Breast epithelium (tissue), 4 donors: ENCODE measurements around the gene SWAP70. TPM values are rescaled to one million over a fixed set of nuclear protein-coding genes. Genes with fewer than 3 reads are reported as not detected.

Experiments used
- DNase-seq, 2 donors: peaks; one replicate each; pipeline ENCODE4 v3.0.0-alpha.2; 2019; ENCODE audit warnings: low spot score in 2 of 2
- H3K27ac ChIP-seq, 2 donors: fragments of 200-600 bp; sonication (generic) in 1 of 2; one replicate each; pipeline ENCODE4 v1.5.1; 2016 to 2019; ENCODE audit warnings: mild to moderate bottlenecking in 1 of 2
- H3K27me3 ChIP-seq, 2 donors: fragments of 200-600 bp; sonication (generic) in 1 of 2; one replicate each; pipeline versions ENCODE4 v1.5.1 to v1.6.0; 2017 to 2019; ENCODE audit warnings: control low read depth in 1 of 2, mild to moderate bottlenecking in 1 of 2
- H3K36me3 ChIP-seq: fragments of 200-600 bp; one replicate; pipeline ENCODE4 v1.5.1; 2019
- H3K4me1 ChIP-seq, 2 donors: fragments of 200-600 bp; sonication (generic); one replicate each; pipeline ENCODE4 v1.5.1; 2016 to 2019; ENCODE audit warnings: control low read depth in 1 of 2
- H3K4me3 ChIP-seq, 3 donors: fragments of 200-600 bp; sonication (generic); 1 replicate in 2 of 3; 2 replicates in 1 of 3; pipeline ENCODE4 v1.5.1; 2016 to 2019; ENCODE audit warnings: mild to moderate bottlenecking in 3 of 3, moderate library complexity in 2 of 3
- H3K9me3 ChIP-seq, 2 donors: fragments of 200-600 bp; sonication (generic) in 1 of 2; one replicate each; pipeline ENCODE4 v1.5.1; 2016 to 2019; ENCODE audit warnings: control low read depth in 1 of 2
- POLR2A ChIP-seq: fragments of 450-650 bp; IDR thresholded peaks from one replicate; pipeline ENCODE4 v1.6.1; 2016; ENCODE audit warnings: antibody characterized with exemption, mild to moderate bottlenecking, moderate library complexity
- POLR2AphosphoS5 ChIP-seq, 3 donors: sonication (generic); formaldehyde crosslinking; IDR thresholded peaks; one replicate each; pipeline ENCODE4 v1.6.1; 2017; ENCODE audit warnings: antibody characterized with exemption in 3 of 3
- intact Hi-C: fragments of 100-400 bp; cut with DNase I; formaldehyde crosslinking; loops from one replicate; pipeline ENCODE4 v1.15.1; 2023; ENCODE audit warnings: low total_unique reads
- total RNA-seq, 3 donors: library from RNA; depleted of rRNA; stranded (reverse); fragments of >200 nt; gene quantifications; one replicate each; pipeline ENCODE4 v1.1.0, GENCODE V29; 2016
- TF ChIP-seq, protein P1 (sequence below), 3 donors: fragments of 450-650 bp; IDR thresholded peaks; one replicate each; pipeline ENCODE4 v1.5.1; 2016 to 2017; ENCODE audit warnings: antibody characterized with exemption in 3 of 3, mild to moderate bottlenecking in 3 of 3, moderate library complexity in 3 of 3

Gene SWAP70
- total RNA-seq, 3 donors from 2014 or later = 36.8 to 64.5 (median 60.6) TPM

DNA sequence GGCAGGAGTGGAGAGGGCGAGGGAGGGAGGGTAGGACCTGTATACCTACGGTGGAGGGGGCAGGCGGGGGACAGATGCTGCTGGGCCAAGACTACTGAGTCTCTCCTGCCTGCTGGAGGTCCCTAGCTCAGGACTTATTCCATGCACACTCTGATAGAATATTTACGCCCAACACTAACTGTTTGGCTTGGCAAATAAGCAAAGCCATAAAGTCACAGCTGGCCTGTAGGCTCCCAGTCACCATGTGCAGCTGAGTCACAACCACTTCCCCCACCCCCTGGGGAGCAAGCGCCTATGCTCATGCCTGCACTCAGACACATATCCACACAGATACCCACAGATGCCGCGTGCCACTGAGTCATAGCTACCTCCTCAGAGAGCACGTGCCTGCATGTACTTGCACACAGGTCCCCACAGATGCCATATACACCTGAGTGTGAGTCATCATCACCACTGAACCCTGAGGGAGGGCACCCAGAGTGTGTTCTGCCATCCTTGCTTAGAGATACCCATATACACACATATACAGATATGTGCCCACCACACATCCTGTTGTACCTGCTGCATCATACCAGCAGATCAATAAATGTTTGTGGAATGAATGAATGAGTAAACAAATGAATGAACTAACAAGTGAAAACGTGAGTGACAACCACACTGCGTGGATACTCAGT is 95.8 kb downstream of the SWAP70 start:
- TF ChIP-seq POLR2AphosphoS5 (IDR thresholded peaks at IDR 0.05) (peak; percentile 63 to 98 (median 69)), POLR2A (no peak)
- TF ChIP-seq, protein P1, sequence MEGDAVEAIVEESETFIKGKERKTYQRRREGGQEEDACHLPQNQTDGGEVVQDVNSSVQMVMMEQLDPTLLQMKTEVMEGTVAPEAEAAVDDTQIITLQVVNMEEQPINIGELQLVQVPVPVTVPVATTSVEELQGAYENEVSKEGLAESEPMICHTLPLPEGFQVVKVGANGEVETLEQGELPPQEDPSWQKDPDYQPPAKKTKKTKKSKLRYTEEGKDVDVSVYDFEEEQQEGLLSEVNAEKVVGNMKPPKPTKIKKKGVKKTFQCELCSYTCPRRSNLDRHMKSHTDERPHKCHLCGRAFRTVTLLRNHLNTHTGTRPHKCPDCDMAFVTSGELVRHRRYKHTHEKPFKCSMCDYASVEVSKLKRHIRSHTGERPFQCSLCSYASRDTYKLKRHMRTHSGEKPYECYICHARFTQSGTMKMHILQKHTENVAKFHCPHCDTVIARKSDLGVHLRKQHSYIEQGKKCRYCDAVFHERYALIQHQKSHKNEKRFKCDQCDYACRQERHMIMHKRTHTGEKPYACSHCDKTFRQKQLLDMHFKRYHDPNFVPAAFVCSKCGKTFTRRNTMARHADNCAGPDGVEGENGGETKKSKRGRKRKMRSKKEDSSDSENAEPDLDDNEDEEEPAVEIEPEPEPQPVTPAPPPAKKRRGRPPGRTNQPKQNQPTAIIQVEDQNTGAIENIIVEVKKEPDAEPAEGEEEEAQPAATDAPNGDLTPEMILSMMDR (IDR thresholded peaks at IDR 0.05) = no peak
- peak overlapping the region; percentile 90 to 96 for H3K27ac ChIP-seq
- no peaks in the 10 kb centered on the region for H3K27me3 ChIP-seq
- no peaks in the 10 kb centered on the region for H3K9me3 ChIP-seq
- peak; percentile 64 to 90 for DNase-seq
- intact Hi-C loops = loop anchor here (5.0 kb wide), 1 partner anchor 548 kb away; the partner anchor contains the start of gene ADM
- peaks cover 0 to 22% of the 10 kb centered on the region in 2 donors for H3K4me1 ChIP-seq
- H3K4me3 ChIP-seq = peak overlapping the region in 2 of 3 donors; percentile 62 to 68
- no peaks in the 10 kb centered on the region for H3K36me3 ChIP-seq

DNA sequence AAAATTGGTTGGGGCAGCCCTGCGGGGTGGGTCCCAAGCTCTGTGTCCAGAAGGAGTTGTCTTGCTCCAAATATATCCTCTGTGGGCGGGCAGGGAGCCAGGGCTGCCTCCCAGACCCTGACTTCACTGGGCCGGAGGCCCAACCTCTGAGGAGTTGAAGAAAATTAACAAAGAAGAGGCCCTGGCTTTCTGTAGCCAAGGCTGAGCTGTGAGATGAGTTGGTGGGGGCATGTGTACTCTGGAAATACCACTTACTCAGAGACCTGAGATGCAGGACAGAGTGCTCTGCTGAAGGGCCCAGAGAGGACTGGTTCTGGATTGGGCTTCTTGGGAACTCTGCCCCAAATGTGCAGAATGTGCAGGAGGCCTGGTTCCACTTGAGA is 96.3 kb downstream of the SWAP70 start:
- H3K36me3 ChIP-seq = no peaks in the 10 kb centered on the region
- peak; percentile 68 to 71 for DNase-seq
- TF ChIP-seq POLR2AphosphoS5 (IDR thresholded peaks at IDR 0.05) (peak in 1 of 3 donors; percentile 1), POLR2A (no peak)
- TF ChIP-seq, protein P1 (IDR thresholded peaks at IDR 0.05) = no peak
- H3K27ac ChIP-seq = peak overlapping the region; percentile 90 to 96
- no peaks in the 10 kb centered on the region for H3K9me3 ChIP-seq
- H3K4me3 ChIP-seq = no peak overlapping the region
- no peaks in the 10 kb centered on the region for H3K27me3 ChIP-seq
- intact Hi-C loops = no loop called here
- peaks cover 0 to 22% of the 10 kb centered on the region in 2 donors for H3K4me1 ChIP-seq

GRCh38 chr11:9761441-9761945 is 97.6 kb downstream of the SWAP70 start:
- H3K4me1 ChIP-seq = peaks cover 0 to 16% of the 10 kb centered on the region in 2 donors
- TF ChIP-seq POLR2A (no peak), POLR2AphosphoS5 (IDR thresholded peaks at IDR 0.05) (no peak)
- TF ChIP-seq, protein P1 (IDR thresholded peaks at IDR 0.05) = no peak
- no peaks in the 10 kb centered on the region for H3K9me3 ChIP-seq
- no peak overlapping the region for H3K27ac ChIP-seq
- no peaks in the 10 kb centered on the region for H3K27me3 ChIP-seq
- no peaks in the 10 kb centered on the region for H3K36me3 ChIP-seq
- no peak overlapping the region for H3K4me3 ChIP-seq
- intact Hi-C loops = no loop called here
- no peak for DNase-seq

- no peak for DNase-seq
- Histone ChIP-seq H3K36me3 (no peaks in the 10 kb centered on the region), H3K27ac (peak overlapping the region in 1 of 2 donors; percentile 24), H3K9me3 (no peaks in the 10 kb centered on the region), H3K4me3 (no peak overlapping the region), H3K4me1 (peaks cover 0 to 14% of the 10 kb centered on the region in 2 donors), H3K27me3 (no peaks in the 10 kb centered on the region)
- intact Hi-C loops = no loop called here
- TF ChIP-seq POLR2A = no peak
- TF ChIP-seq POLR2AphosphoS5 (IDR thresholded peaks at IDR 0.05) = no peak
- TF ChIP-seq, protein P1 (IDR thresholded peaks at IDR 0.05) = no peak
Measured at GRCh38 chr11:9762531-9762930, 98.7 kb downstream of the SWAP70 start.

- H3K4me3 ChIP-seq = no peak overlapping the region
- no peak for TF ChIP-seq POLR2AphosphoS5 (IDR thresholded peaks at IDR 0.05)
- TF ChIP-seq, protein P1 (IDR thresholded peaks at IDR 0.05) = no peak
- TF ChIP-seq POLR2A = no peak
- H3K36me3 ChIP-seq = no peaks in the 10 kb centered on the region
- H3K9me3 ChIP-seq = no peaks in the 10 kb centered on the region
- peak overlapping the region in 1 of 2 donors; percentile 21 for H3K27ac ChIP-seq
- no peaks in the 10 kb centered on the region for H3K27me3 ChIP-seq
- H3K4me1 ChIP-seq = peaks cover 0 to 14% of the 10 kb centered on the region in 2 donors
- DNase-seq = no peak
- intact Hi-C loops = no loop called here
Measured at GRCh38 chr11:9763301-9763700, 99.4 kb downstream of the SWAP70 start.
